PC-3 (cell line): ENCODE data around the gene ADRB2. TPM values are rescaled to one million over a fixed set of nuclear protein-coding genes. Genes with fewer than 3 reads are reported as not detected.
A peak's percentile ranks its signal among the peaks of the same experiment; 100 is the strongest.

Source experiments
- ATAC-seq: fragments of 200-7000 bp; cut with Tn5 transposase; 2 replicates; pipeline ENCODE4 v1.9.1; 2020; ENCODE audit warnings: mild to moderate bottlenecking, moderate library complexity
- BruUV-seq: library from RNA; stranded (reverse); fragments of 400-500 nt; replicated peaks from 2 replicates; lab custom pipeline; 2021; lab: Mats Ljungman, UMichigan
- CTCF ChIA-PET: fragments of 300-600 bp; sonication (Branson Sonifier 250); formaldehyde crosslinking; loops from one replicate; lab custom pipeline; 2022; ENCODE audit warnings: antibody characterized with exemption; lab: Charles Lee
- POLR2A ChIA-PET: fragments of 300-600 bp; sonication (Branson Sonifier 250); formaldehyde crosslinking; loops from one replicate; lab custom pipeline; 2022; ENCODE audit warnings: antibody characterized with exemption; ENCODE audit not compliant: unreplicated experiment; lab: Charles Lee
- DNase-seq: peaks from one replicate; pipeline ENCODE4 v3.0.0-alpha.2; 2015
- H2AFZ ChIP-seq: fragments of 300-600 bp; sonication (generic); 2 replicates; pipeline ENCODE4 v1.6.0; 2016; ENCODE audit warnings: antibody characterized with exemption, low read length
- H3F3A ChIP-seq: fragments of 300-600 bp; sonication (generic); one replicate; pipeline ENCODE4 v1.6.0; 2017; ENCODE audit warnings: antibody characterized with exemption, low read length, control low read depth, mild to moderate bottlenecking; ENCODE audit not compliant: unreplicated experiment
- H3K27ac ChIP-seq: fragments of 300-600 bp; sonication (generic); 2 replicates; pipeline ENCODE4 v1.5.1; 2016; ENCODE audit warnings: mild to moderate bottlenecking, low read length
- H3K27me3 ChIP-seq: fragments of 300-600 bp; sonication (generic); 2 replicates; pipeline ENCODE4 v1.6.1; 2016; ENCODE audit warnings: low read length, mixed read lengths
- H3K36me3 ChIP-seq: fragments of 300-600 bp; sonication (generic); 2 replicates; pipeline ENCODE4 v1.6.1; 2016; ENCODE audit warnings: low read depth, mixed run types, low read length, mixed read lengths
- H3K4me1 ChIP-seq: fragments of 300-600 bp; sonication (generic); 2 replicates; pipeline ENCODE4 v1.5.1; 2016; ENCODE audit warnings: low read length; ENCODE audit not compliant: insufficient read depth
- H3K4me2 ChIP-seq: fragments of 300-600 bp; sonication (generic); 2 replicates; pipeline ENCODE4 v1.6.0; 2016; ENCODE audit warnings: low read length
- H3K4me3 ChIP-seq: fragments of 300-600 bp; sonication (generic); 2 replicates; pipeline ENCODE4 v1.5.1; 2016; ENCODE audit warnings: mild to moderate bottlenecking, low read length, mixed read lengths
- H3K79me2 ChIP-seq: fragments of 300-600 bp; sonication (generic); 2 replicates; pipeline ENCODE4 v1.6.1; 2017; ENCODE audit warnings: low read length, mixed read lengths
- H3K9ac ChIP-seq: fragments of 300-600 bp; sonication (generic); 2 replicates; pipeline ENCODE4 v1.6.0; 2016; ENCODE audit warnings: mild to moderate bottlenecking, low read length
- H3K9me2 ChIP-seq: fragments of 300-600 bp; sonication (generic); replicated peaks from 2 replicates; pipeline ENCODE4 v1.6.1; 2016; ENCODE audit warnings: mixed run types, low read length, mixed read lengths
- H3K9me3 ChIP-seq: fragments of 300-600 bp; sonication (generic); 2 replicates; pipeline ENCODE4 v1.6.1; 2016; ENCODE audit warnings: low read length, mixed read lengths
- H4K20me1 ChIP-seq: fragments of 300-600 bp; sonication (generic); 2 replicates; pipeline ENCODE4 v1.6.1; 2016; ENCODE audit warnings: low read length, mixed read lengths
- EZH2 ChIP-seq: fragments of 300-600 bp; sonication (generic); IDR thresholded peaks from one replicate; pipeline ENCODE4 v1.6.1; 2017; ENCODE audit warnings: antibody characterized with exemption, mild to moderate bottlenecking, low read length; ENCODE audit not compliant: unreplicated experiment
- EZH2phosphoT487 ChIP-seq: fragments of 300-600 bp; sonication (generic); IDR thresholded peaks from 2 replicates; pipeline ENCODE4 v1.6.1; 2018; ENCODE audit warnings: mild to moderate bottlenecking, antibody characterized with exemption, low read length, borderline replicate concordance
- intact Hi-C: fragments of 100-400 bp; cut with micrococcal nuclease; formaldehyde crosslinking; loops from 2 replicates; pipeline ENCODE4 v1.9.0; 2023
- total RNA-seq: library from RNA; depleted of rRNA; stranded (reverse); fragments of >200 nt; gene quantifications from 2 replicates; pipeline ENCODE4 v1.2.3, GENCODE V29; 2014
- TF ChIP-seq, protein P1 (sequence below): fragments of 300-600 bp; sonication (generic); conservative IDR thresholded peaks from 2 replicates; pipeline ENCODE4 v1.5.1; 2017; ENCODE audit warnings: antibody characterized with exemption, low read depth, mild to moderate bottlenecking, low read length

The ADRB2 gene
- total RNA-seq, 1 experiment from 2014 or later = 41.1 TPM

DNA sequence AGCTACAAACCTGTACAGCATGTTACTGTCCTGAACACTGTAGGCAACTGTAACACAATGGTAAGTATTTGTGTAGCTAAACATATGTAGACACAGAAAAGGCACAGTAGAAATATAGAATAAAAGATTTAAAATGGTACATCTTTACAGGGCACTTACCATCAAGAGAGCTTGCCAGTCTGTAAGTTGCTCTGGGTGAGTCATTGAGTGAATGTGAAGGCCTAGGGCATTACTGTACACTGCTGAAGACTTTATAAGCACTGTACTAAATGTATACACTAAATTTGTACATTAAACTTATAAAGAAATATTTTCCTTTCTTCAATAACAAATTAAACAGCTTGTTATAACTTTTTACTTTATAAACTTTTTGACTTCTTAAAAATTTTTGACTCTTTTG is 20.5 kb downstream of the ADRB2 start:
- Histone ChIP-seq H3K36me3 (no peaks in the 10 kb centered on the region), H3K9me3 (no peaks in the 10 kb centered on the region), H3K4me1 (peaks cover 40% of the 10 kb centered on the region), H3K79me2 (peaks cover 10% of the 10 kb centered on the region), H3F3A (no peaks in the 10 kb centered on the region), H4K20me1 (no peaks in the 10 kb centered on the region), H3K9me2 (no peaks in the 10 kb centered on the region), H2AFZ (no peak overlapping the region), H3K4me2 (no peak overlapping the region), H3K27ac (no peak overlapping the region), H3K9ac (no peak overlapping the region), H3K4me3 (no peak overlapping the region), H3K27me3 (no peaks in the 10 kb centered on the region)
- CTCF ChIA-PET = no interaction called here
- POLR2A ChIA-PET = interaction anchor here (0.7 kb wide), 1 partner anchor 42 kb away, joined by 3 read pairs; no protein-coding TSS in a partner anchor
- BruUV-seq = no TSS peak
- intact Hi-C loops = no loop called here
- peak; percentile 63 for DNase-seq
- peak; percentile 73 for ATAC-seq
- TF ChIP-seq, protein P1, sequence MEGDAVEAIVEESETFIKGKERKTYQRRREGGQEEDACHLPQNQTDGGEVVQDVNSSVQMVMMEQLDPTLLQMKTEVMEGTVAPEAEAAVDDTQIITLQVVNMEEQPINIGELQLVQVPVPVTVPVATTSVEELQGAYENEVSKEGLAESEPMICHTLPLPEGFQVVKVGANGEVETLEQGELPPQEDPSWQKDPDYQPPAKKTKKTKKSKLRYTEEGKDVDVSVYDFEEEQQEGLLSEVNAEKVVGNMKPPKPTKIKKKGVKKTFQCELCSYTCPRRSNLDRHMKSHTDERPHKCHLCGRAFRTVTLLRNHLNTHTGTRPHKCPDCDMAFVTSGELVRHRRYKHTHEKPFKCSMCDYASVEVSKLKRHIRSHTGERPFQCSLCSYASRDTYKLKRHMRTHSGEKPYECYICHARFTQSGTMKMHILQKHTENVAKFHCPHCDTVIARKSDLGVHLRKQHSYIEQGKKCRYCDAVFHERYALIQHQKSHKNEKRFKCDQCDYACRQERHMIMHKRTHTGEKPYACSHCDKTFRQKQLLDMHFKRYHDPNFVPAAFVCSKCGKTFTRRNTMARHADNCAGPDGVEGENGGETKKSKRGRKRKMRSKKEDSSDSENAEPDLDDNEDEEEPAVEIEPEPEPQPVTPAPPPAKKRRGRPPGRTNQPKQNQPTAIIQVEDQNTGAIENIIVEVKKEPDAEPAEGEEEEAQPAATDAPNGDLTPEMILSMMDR = no peak
- TF ChIP-seq EZH2 (no peak), EZH2phosphoT487 (no peak)

DNA sequence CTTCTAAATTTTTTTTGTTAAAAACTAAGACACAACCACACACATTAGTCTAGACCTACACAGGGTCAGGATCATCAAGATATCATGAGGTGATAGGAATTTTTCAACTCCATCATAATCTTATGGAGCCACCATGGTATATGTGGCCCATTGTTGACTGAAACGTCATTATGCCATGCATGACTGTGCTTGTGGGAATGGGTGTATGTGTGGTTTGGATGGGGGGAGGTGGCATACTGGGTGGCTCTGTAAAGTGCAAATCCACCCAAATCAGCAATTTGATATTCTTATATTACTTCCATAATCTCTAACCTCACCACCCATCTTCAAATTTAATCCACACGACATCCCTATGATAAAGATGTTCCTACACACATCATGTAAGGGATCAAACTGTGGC is 21.0 kb downstream of the ADRB2 start:
- DNase-seq (no peak), ATAC-seq (no peak)
- POLR2A ChIA-PET = no interaction called here
- Histone ChIP-seq H3F3A (no peaks in the 10 kb centered on the region), H3K27me3 (no peaks in the 10 kb centered on the region), H2AFZ (no peak overlapping the region), H3K4me2 (no peak overlapping the region), H3K79me2 (peaks cover 5% of the 10 kb centered on the region; the same call in 1 of the 2 replicates), H3K9me2 (no peaks in the 10 kb centered on the region), H3K4me3 (no peak overlapping the region), H3K9ac (no peak overlapping the region), H3K4me1 (peaks cover 34% of the 10 kb centered on the region), H3K27ac (no peak overlapping the region), H4K20me1 (no peaks in the 10 kb centered on the region), H3K36me3 (no peaks in the 10 kb centered on the region), H3K9me3 (no peaks in the 10 kb centered on the region)
- TF ChIP-seq EZH2 = no peak
- no TSS peak for BruUV-seq
- CTCF ChIA-PET = no interaction called here
- intact Hi-C loops = no loop called here

DNA sequence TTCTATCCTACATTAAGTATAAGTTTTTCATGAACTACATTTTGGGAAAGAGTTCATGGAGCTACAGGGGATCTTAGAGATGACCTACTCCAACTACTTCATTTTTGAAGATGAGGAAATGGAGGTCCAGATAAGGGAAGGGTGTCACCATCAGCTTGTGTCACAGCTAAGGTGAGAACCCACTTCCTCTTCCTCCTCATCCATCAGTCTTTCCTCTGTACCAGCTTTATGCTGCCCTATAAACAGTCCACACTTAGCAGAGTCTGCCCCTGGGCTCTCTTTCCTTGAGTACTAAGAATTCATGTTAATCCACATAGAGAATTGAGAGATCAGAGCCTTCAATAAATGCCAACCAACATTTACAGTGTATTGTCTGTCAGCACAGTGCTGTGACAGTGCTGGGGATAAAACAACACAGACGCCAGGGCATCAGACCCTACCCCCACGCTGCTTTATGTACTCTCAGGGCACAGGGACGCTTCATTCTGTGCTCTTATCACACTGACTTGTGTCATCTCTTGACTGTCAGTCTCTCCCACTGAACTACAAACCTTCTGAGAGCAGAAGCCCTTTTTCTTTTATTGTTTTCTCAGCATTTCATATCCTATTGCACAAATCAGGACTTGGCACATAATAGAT is 22.1 kb downstream of the ADRB2 start:
- H3K79me2 ChIP-seq = peaks cover 3% of the 10 kb centered on the region; the same call in 1 of the 2 replicates
- no peaks in the 10 kb centered on the region for H3K9me2 ChIP-seq
- H4K20me1 ChIP-seq = no peaks in the 10 kb centered on the region
- H3K27me3 ChIP-seq = no peaks in the 10 kb centered on the region
- H3K9me3 ChIP-seq = no peaks in the 10 kb centered on the region
- no peak overlapping the region for H3K9ac ChIP-seq
- intact Hi-C loops = no loop called here
- no peak for DNase-seq
- no peaks in the 10 kb centered on the region for H3K36me3 ChIP-seq
- H3K4me2 ChIP-seq = no peak overlapping the region
- no peak overlapping the region for H3K4me3 ChIP-seq
- no peak for ATAC-seq
- CTCF ChIA-PET = no interaction called here
- POLR2A ChIA-PET = no interaction called here
- H3K4me1 ChIP-seq = peaks cover 24% of the 10 kb centered on the region
- H2AFZ ChIP-seq = no peak overlapping the region
- TF ChIP-seq EZH2phosphoT487 = no peak
- TF ChIP-seq, protein P1 = no peak
- no peak for TF ChIP-seq EZH2
- no peak overlapping the region for H3K27ac ChIP-seq
- H3F3A ChIP-seq = no peaks in the 10 kb centered on the region
- no TSS peak for BruUV-seq
